WTC11 (cell line): ENCODE data around the gene IKBKE. TPM values are rescaled to one million over a fixed set of nuclear protein-coding genes. Genes with fewer than 3 reads are reported as not detected.

Source experiments
- ATAC-seq: fragments of 200-7000 bp; cut with Tn5 transposase; 2 replicates; pipeline ENCODE4 v1.10.0; 2021; ENCODE audit warnings: mild to moderate bottlenecking, moderate library complexity
- CTCF ChIA-PET: fragments of 300-600 bp; sonication (Branson Sonifier 250); formaldehyde crosslinking; loops from one replicate; lab custom pipeline; 2021; ENCODE audit warnings: antibody characterized with exemption; lab: Charles Lee
- POLR2A ChIA-PET: fragments of 350-600 bp; sonication (Branson Sonifier 250); formaldehyde crosslinking; loops from one replicate; lab custom pipeline; 2021; ENCODE audit warnings: antibody characterized with exemption; lab: Charles Lee
- DNase-seq: peaks from one replicate; pipeline ENCODE4 v3.0.0; 2021; ENCODE audit warnings: low spot score
- H3K27ac Mint-ChIP-seq: 2 replicates; pipeline ENCODE4 v1.8.0; 2021; ENCODE audit warnings: mixed read lengths
- H3K27me3 Mint-ChIP-seq: 2 replicates; pipeline ENCODE4 v1.8.0; 2021; ENCODE audit warnings: low read depth, mild to moderate bottlenecking, moderate library complexity, mixed read lengths
- H3K36me3 Mint-ChIP-seq: 2 replicates; pipeline ENCODE4 v1.8.0; 2021; ENCODE audit warnings: mixed read lengths
- H3K4me1 Mint-ChIP-seq: 2 replicates; pipeline ENCODE4 v1.8.0; 2022; ENCODE audit warnings: mixed read lengths
- H3K4me3 Mint-ChIP-seq: 2 replicates; pipeline ENCODE4 v1.8.0; 2021; ENCODE audit warnings: mild to moderate bottlenecking, moderate library complexity, mixed read lengths
- H3K9me3 Mint-ChIP-seq: 2 replicates; pipeline ENCODE4 v1.8.0; 2021; ENCODE audit warnings: mixed read lengths
- GRHL2 ChIP-seq: fragments of 250-450 bp; sonication (Bioruptor Pico); IDR thresholded peaks from 2 replicates; pipeline ENCODE4 v1.8.0; 2022; ENCODE audit warnings: mild to moderate bottlenecking, moderate library complexity; ENCODE audit not compliant: insufficient replicate concordance, severe bottlenecking
- MLX ChIP-seq: sonication (generic); formaldehyde crosslinking; IDR thresholded peaks from 2 replicates; pipeline ENCODE4 v1.8.1; 2023; ENCODE audit warnings: mild to moderate bottlenecking, missing genetic modification reagents, moderate library complexity
- OVOL2 ChIP-seq: fragments of 250-450 bp; sonication (Bioruptor Pico); IDR thresholded peaks from 2 replicates; pipeline ENCODE4 v1.9.0; 2021; ENCODE audit warnings: mild to moderate bottlenecking, borderline replicate concordance
- PRDM15 ChIP-seq: sonication (generic); formaldehyde crosslinking; IDR thresholded peaks from 2 replicates; pipeline ENCODE4 v1.8.0; 2022; ENCODE audit warnings: missing genetic modification reagents
- ZBTB21 ChIP-seq: sonication (generic); formaldehyde crosslinking; IDR thresholded peaks from 2 replicates; pipeline ENCODE4 v1.8.1; 2023; ENCODE audit warnings: mild to moderate bottlenecking, missing genetic modification reagents, borderline replicate concordance
- ZMAT4 ChIP-seq: fragments of 250-450 bp; sonication (Bioruptor Pico); IDR thresholded peaks from 2 replicates; pipeline ENCODE4 v1.9.0; 2021; ENCODE audit warnings: mild to moderate bottlenecking
- ZNF121 ChIP-seq: sonication (generic); formaldehyde crosslinking; IDR thresholded peaks from 2 replicates; pipeline ENCODE4 v1.8.0; 2023; ENCODE audit warnings: missing genetic modification reagents
- ZNF317 ChIP-seq: sonication (generic); formaldehyde crosslinking; IDR thresholded peaks from 2 replicates; pipeline ENCODE4 v1.8.1; 2023; ENCODE audit warnings: low read depth, mild to moderate bottlenecking, moderate library complexity, missing genetic modification reagents, borderline replicate concordance
- total RNA-seq: library from RNA; stranded (reverse); gene quantifications from 3 replicates; pipeline ENCODE4 v1.2.3, GENCODE V29; 2021
- TF ChIP-seq, protein P1 (sequence below): fragments of 250-450 bp; sonication (Bioruptor Pico); IDR thresholded peaks from 2 replicates; pipeline ENCODE4 v2.1.2; 2022; ENCODE audit warnings: mild to moderate bottlenecking, moderate library complexity
- TF ChIP-seq, protein P2 (sequence below): fragments of 250-450 bp; sonication (Bioruptor Pico); IDR thresholded peaks from 2 replicates; pipeline ENCODE4 v1.9.0; 2021; ENCODE audit warnings: moderate library complexity, mild to moderate bottlenecking, inconsistent platforms, borderline replicate concordance
- TF ChIP-seq, protein P3 (sequence below): sonication (generic); formaldehyde crosslinking; IDR thresholded peaks from 2 replicates; pipeline ENCODE4 v1.8.1; 2023; ENCODE audit warnings: mild to moderate bottlenecking, missing genetic modification reagents
- TF ChIP-seq, protein P4 (sequence below): sonication (generic); formaldehyde crosslinking; IDR thresholded peaks from 2 replicates; pipeline ENCODE4 v1.8.1; 2022; ENCODE audit warnings: mild to moderate bottlenecking, moderate library complexity, missing genetic modification reagents
- TF ChIP-seq, protein P5 (sequence below): sonication (generic); formaldehyde crosslinking; IDR thresholded peaks from 2 replicates; pipeline ENCODE4 v1.8.1; 2022; ENCODE audit warnings: low read depth, missing genetic modification reagents, borderline replicate concordance
- TF ChIP-seq, protein P6 (sequence below): sonication (generic); formaldehyde crosslinking; IDR thresholded peaks from 2 replicates; pipeline ENCODE4 v1.8.1; 2022; ENCODE audit warnings: low read depth, mild to moderate bottlenecking, moderate library complexity, missing genetic modification reagents, borderline replicate concordance

IKBKE gene
- total RNA-seq, 1 experiment from 2014 or later = 8.1 TPM

DNA sequence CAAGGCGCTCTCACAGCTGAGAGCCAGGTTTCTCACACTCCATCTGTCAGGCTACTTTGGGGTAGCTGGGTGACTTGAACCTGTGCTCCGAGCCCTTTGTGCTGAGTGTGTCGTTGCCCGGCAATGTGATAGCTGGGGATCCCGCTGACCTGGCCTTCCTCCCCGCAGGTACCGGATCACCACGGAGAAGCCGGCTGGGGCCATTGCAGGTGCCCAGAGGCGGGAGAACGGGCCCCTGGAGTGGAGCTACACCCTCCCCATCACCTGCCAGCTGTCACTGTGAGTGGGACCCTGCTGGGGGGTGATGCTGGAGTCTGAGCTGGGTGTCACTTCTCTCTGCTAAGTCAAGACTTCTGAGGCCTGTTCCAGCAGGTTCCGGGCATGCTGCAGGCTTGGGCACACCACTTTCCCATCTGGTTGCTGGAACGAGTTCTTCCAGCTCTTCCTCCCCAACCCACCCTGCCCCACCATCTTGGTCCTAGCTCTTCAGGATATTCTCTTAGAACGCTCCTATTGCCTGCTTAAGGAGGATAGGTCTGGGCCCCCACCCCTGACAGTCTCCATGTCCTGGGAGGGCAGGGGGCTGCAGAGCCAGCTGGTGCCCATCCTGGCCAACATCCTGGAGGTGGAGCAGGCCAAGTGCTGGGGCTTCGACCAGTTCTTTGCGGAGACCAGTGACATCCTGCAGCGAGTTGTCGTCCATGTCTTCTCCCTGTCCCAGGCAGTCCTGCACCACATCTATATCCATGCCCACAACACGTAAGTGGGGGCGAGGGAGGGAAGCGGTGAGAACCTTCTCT is 7.5 kb downstream of the IKBKE start (continued):
- TF ChIP-seq, protein P1, sequence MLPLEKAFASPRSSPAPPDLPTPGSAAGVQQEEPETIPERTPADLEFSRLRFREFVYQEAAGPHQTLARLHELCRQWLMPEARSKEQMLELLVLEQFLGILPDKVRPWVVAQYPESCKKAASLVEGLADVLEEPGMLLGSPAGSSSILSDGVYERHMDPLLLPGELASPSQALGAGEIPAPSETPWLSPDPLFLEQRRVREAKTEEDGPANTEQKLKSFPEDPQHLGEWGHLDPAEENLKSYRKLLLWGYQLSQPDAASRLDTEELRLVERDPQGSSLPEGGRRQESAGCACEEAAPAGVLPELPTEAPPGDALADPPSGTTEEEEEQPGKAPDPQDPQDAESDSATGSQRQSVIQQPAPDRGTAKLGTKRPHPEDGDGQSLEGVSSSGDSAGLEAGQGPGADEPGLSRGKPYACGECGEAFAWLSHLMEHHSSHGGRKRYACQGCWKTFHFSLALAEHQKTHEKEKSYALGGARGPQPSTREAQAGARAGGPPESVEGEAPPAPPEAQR (CRISPR knock-in tag) = no peak
- TF ChIP-seq OVOL2 (CRISPR knock-in tag) = no peak
- TF ChIP-seq, protein P2, sequence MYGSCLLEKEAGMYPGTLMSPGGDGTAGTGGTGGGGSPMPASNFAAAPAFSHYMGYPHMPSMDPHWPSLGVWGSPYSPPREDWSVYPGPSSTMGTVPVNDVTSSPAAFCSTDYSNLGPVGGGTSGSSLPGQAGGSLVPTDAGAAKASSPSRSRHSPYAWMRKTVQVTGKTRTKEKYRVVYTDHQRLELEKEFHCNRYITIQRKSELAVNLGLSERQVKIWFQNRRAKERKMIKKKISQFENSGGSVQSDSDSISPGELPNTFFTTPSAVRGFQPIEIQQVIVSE = no peak
- no peak for TF ChIP-seq MLX (CRISPR knock-in tag)
- TF ChIP-seq ZBTB21 = no peak
- TF ChIP-seq, protein P3, sequence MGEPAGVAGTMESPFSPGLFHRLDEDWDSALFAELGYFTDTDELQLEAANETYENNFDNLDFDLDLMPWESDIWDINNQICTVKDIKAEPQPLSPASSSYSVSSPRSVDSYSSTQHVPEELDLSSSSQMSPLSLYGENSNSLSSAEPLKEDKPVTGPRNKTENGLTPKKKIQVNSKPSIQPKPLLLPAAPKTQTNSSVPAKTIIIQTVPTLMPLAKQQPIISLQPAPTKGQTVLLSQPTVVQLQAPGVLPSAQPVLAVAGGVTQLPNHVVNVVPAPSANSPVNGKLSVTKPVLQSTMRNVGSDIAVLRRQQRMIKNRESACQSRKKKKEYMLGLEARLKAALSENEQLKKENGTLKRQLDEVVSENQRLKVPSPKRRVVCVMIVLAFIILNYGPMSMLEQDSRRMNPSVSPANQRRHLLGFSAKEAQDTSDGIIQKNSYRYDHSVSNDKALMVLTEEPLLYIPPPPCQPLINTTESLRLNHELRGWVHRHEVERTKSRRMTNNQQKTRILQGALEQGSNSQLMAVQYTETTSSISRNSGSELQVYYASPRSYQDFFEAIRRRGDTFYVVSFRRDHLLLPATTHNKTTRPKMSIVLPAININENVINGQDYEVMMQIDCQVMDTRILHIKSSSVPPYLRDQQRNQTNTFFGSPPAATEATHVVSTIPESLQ = no peak
- no peak for TF ChIP-seq ZMAT4
- TF ChIP-seq, protein P4, sequence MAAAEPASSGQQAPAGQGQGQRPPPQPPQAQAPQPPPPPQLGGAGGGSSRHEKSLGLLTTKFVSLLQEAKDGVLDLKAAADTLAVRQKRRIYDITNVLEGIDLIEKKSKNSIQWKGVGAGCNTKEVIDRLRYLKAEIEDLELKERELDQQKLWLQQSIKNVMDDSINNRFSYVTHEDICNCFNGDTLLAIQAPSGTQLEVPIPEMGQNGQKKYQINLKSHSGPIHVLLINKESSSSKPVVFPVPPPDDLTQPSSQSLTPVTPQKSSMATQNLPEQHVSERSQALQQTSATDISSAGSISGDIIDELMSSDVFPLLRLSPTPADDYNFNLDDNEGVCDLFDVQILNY (CRISPR knock-in tag) = no peak
- TF ChIP-seq, protein P5, sequence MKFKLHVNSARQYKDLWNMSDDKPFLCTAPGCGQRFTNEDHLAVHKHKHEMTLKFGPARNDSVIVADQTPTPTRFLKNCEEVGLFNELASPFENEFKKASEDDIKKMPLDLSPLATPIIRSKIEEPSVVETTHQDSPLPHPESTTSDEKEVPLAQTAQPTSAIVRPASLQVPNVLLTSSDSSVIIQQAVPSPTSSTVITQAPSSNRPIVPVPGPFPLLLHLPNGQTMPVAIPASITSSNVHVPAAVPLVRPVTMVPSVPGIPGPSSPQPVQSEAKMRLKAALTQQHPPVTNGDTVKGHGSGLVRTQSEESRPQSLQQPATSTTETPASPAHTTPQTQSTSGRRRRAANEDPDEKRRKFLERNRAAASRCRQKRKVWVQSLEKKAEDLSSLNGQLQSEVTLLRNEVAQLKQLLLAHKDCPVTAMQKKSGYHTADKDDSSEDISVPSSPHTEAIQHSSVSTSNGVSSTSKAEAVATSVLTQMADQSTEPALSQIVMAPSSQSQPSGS (CRISPR knock-in tag) = no peak
- no peak for TF ChIP-seq GRHL2 (CRISPR knock-in tag)

GRCh38 chr1:206478746-206479145 is 8.5 kb downstream of the IKBKE start:
- ChIA-PET POLR2A (no interaction called here), CTCF (interaction anchor here (0.8 to 4.1 kb wide), 25 partner anchors 8 to 256 kb away, joined by 3 to 90 read pairs (median 7); partner anchors contain the start of genes DYRK3, EIF2D, IKBKE and RASSF5)
- TF ChIP-seq, protein P4 (CRISPR knock-in tag) = no peak
- TF ChIP-seq PRDM15 (no peak), ZNF121 (CRISPR knock-in tag) (no peak), ZNF317 (CRISPR knock-in tag) (no peak), ZBTB21 (no peak)
- TF ChIP-seq, protein P6, sequence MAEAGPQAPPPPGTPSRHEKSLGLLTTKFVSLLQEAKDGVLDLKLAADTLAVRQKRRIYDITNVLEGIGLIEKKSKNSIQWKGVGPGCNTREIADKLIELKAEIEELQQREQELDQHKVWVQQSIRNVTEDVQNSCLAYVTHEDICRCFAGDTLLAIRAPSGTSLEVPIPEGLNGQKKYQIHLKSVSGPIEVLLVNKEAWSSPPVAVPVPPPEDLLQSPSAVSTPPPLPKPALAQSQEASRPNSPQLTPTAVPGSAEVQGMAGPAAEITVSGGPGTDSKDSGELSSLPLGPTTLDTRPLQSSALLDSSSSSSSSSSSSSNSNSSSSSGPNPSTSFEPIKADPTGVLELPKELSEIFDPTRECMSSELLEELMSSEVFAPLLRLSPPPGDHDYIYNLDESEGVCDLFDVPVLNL = no peak
- Mint-ChIP-seq H3K27me3 (no peaks in the 10 kb centered on the region), H3K4me3 (no peak overlapping the region), H3K36me3 (peaks cover 14% of the 10 kb centered on the region), H3K9me3 (no peaks in the 10 kb centered on the region), H3K27ac (no peak overlapping the region), H3K4me1 (peaks cover 4% of the 10 kb centered on the region)
- DNase-seq (no peak), ATAC-seq (no peak)
